Subcutaneous abdominal adipose tissue (tissue), 5 donors: ENCODE measurements around the gene CCDC3.
"Not testable (repeated sequence)": the region's sequence is repeated elsewhere in the genome, so short reads cannot be mapped to it uniquely, and the experiment has no call there.

Experiments
- H3K27ac ChIP-seq: one replicate; pipeline ENCODE4 v1.7.0; 2013; ENCODE audit warnings: low read depth, mild to moderate bottlenecking, inconsistent platforms, low read length, moderate library complexity
- H3K27me3 ChIP-seq, 5 donors: one replicate each; pipeline ENCODE4 v1.7.0; 2013; ENCODE audit warnings: low read length in 5 of 5, inconsistent platforms in 1 of 5; ENCODE audit not compliant: control insufficient read depth in 5 of 5, insufficient read depth in 4 of 5
- H3K36me3 ChIP-seq, 5 donors: one replicate each; pipeline ENCODE4 v1.7.0; 2013; ENCODE audit warnings: low read length in 5 of 5; ENCODE audit not compliant: control insufficient read depth in 5 of 5, insufficient read depth in 5 of 5
- H3K4me1 ChIP-seq, 5 donors: one replicate each; pipeline ENCODE4 v1.7.0; 2013; ENCODE audit warnings: low read length in 5 of 5, mild to moderate bottlenecking in 3 of 5, moderate library complexity in 1 of 5; ENCODE audit not compliant: control insufficient read depth in 5 of 5, insufficient read depth in 5 of 5
- H3K4me3 ChIP-seq, 5 donors: one replicate each; pipeline ENCODE4 v1.7.0; 2013; ENCODE audit warnings: low read length in 5 of 5, low read depth in 1 of 5
- H3K9ac ChIP-seq, 5 donors: one replicate each; pipeline ENCODE4 v1.7.0; 2013; ENCODE audit warnings: low read length in 5 of 5, mild to moderate bottlenecking in 4 of 5, moderate library complexity in 3 of 5
- H3K9me3 ChIP-seq, 5 donors: one replicate each; pipeline ENCODE4 v1.7.0; 2013; ENCODE audit warnings: low read length in 5 of 5; ENCODE audit not compliant: control insufficient read depth in 5 of 5
- donor health status: healthy.
- donor health status: healthy.
- donor health status: healthy.
- donor health status: healthy.
- donor health status: healthy.

Gene CCDC3

DNA sequence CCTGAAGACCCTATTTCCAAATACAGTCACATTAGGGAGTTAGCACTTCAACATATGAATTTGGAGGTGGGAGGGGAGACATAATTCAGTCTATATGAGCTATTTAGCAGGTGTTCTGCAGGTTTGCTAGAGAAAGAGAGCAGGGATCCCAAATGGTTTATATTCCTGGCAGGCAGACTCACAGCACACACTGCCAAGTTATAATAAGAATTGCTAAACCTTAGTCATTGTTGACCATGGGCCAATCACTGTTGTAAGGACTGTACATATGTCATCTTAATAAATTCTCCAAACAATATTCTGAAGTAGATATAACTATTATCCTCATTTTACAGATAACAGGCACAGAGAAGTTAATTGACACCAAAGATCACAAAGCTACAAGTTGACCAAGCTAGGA, 1.5 kb upstream of the CCDC3 start:
- Histone ChIP-seq H3K27ac (no peak overlapping the region), H3K9ac (no peak overlapping the region), H3K27me3 (peaks cover 0 to 3% (median 0%) of the 10 kb centered on the region in 5 donors), H3K36me3 (no peaks in the 10 kb centered on the region), H3K9me3 (no peaks in the 10 kb centered on the region), H3K4me3 (no peak overlapping the region), H3K4me1 (peaks cover 0 to 36% (median 20%) of the 10 kb centered on the region in 5 donors)

DNA sequence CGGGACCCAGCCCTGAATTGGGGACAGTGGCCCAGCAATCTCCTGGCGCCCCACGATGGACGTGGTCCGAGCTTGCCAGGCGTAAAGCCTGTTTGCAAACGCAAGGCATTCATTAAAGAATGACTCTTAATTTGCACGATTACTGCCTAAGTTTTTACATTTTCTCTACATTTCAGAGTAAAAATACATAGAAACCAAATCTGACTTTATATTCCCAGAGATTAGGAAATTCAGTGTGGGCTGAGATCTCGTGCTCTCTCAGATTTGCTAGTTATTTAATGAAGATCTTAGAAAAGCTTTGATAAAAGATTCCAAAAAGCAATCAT, 337 bp upstream of the CCDC3 start:
- peak overlapping the region in 4 of 5 donors; percentile 53 to 73 (median 58) for H3K4me3 ChIP-seq
- H3K36me3 ChIP-seq, result peaks cover 0 to 4% (median under 1%) of the 10 kb centered on the region in 5 donors
- H3K9ac ChIP-seq, result no peak overlapping the region
- peaks cover 0 to 3% (median 0%) of the 10 kb centered on the region in 5 donors for H3K27me3 ChIP-seq
- no peak overlapping the region for H3K27ac ChIP-seq
- peaks cover 0 to 36% (median 20%) of the 10 kb centered on the region in 5 donors for H3K4me1 ChIP-seq
- H3K9me3 ChIP-seq, result no peaks in the 10 kb centered on the region

- Histone ChIP-seq H3K27me3 (peaks cover 0 to 3% (median 0%) of the 10 kb centered on the region in 5 donors), H3K4me3 (peak overlapping the region; percentile 53 to 73 (median 63)), H3K4me1 (peaks cover 0 to 36% (median 20%) of the 10 kb centered on the region in 5 donors), H3K27ac (no peak overlapping the region), H3K36me3 (peaks cover 0 to 6% (median 2%) of the 10 kb centered on the region in 5 donors), H3K9me3 (no peaks in the 10 kb centered on the region), H3K9ac (peak overlapping the region in 1 of 5 donors; percentile 5)
These were observed 1.1 kb downstream of the CCDC3 start for GRCh38 chr10:13000431-13000830.

DNA sequence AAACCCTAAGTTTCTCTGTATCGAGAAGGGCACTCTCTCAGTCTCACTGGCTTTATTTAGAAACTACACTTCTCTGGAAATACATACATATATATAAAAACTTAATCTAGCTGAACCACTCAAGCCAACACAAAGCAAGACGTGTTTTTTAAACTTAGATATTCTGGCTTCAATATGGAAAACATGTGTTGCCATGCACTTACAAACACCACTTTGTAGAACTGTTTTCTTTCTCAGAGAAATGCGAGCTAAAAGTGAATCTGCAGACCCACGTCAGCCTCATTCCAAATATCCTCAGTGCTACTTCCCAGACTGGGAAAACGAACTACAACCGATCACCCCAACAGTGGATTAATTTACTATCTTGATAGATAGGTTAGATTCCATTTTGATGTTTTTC, 1.7 kb downstream of the CCDC3 start:
- H3K36me3 ChIP-seq, result peaks cover 0 to 6% (median 2%) of the 10 kb centered on the region in 5 donors
- peak overlapping the region in 3 of 5 donors; percentile 53 to 73 (median 63) for H3K4me3 ChIP-seq
- no peak overlapping the region for H3K27ac ChIP-seq
- peaks cover 0 to 3% (median 0%) of the 10 kb centered on the region in 5 donors for H3K27me3 ChIP-seq
- H3K4me1 ChIP-seq, result peaks cover 0 to 36% (median 20%) of the 10 kb centered on the region in 5 donors
- no peaks in the 10 kb centered on the region for H3K9me3 ChIP-seq
- H3K9ac ChIP-seq, result no peak overlapping the region

DNA sequence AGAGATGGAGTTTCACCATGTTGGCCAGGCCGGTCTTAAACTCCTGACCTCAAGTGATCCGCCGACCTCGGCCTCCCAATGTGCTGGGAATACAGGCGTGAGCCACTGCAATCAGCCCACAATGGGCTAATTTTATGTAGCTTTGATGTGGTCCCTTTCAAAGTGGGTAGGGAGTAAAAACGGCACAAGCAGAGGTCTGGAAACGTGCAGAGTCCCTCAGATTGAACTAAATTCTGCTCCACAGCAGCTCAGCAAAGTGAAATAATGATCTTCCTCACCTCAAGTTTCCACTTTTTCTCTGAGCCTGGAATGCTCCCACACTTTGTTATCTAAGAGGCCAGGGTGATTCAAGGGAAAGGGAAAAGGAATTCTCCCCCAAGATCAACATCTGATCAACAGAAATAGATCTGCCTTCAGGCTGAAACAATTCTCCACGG, 6.1 kb downstream of the CCDC3 start:
- Histone ChIP-seq H3K9me3 (no peaks in the 10 kb centered on the region), H3K4me1 (peaks cover 0 to 24% (median 21%) of the 10 kb centered on the region in 5 donors), H3K27ac (no peak overlapping the region), H3K36me3 (peaks cover 0 to 6% (median 2%) of the 10 kb centered on the region in 5 donors), H3K9ac (no peak overlapping the region), H3K27me3 (no peaks in the 10 kb centered on the region), H3K4me3 (no peak overlapping the region)

GRCh38 chr10:12993595-12993994, 7.9 kb downstream of the CCDC3 start:
- Histone ChIP-seq H3K4me3 (peak overlapping the region in 1 of 5 donors; percentile 8), H3K36me3 (peaks cover 0 to 6% (median 2%) of the 10 kb centered on the region in 5 donors), H3K4me1 (peaks cover 0 to 13% (median 11%) of the 10 kb centered on the region in 5 donors), H3K9me3 (no peaks in the 10 kb centered on the region), H3K9ac (no peak overlapping the region), H3K27ac (no peak overlapping the region), H3K27me3 (no peaks in the 10 kb centered on the region)

DNA sequence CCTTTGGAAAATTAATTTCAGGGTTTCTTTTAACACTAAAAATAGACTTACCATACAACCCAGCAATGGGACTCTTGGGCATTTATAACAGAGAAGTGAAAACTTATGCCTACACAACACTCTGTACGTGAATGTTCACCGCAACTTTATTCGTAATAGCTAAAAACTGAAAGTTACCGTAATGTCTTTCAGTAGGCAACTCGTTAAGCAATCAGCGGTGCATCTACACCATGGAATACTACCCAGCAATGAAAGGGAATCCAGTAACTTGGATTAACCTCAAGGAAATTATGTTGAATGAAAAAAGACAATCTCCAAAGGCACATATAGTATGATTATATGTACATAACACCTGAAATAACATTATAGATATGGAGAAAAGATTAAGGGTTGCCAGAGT, 16.2 kb downstream of the CCDC3 start:
- Histone ChIP-seq H3K36me3 (peaks cover 0 to 5% (median 5%) of the 10 kb centered on the region in 5 donors), H3K4me3 (no peak overlapping the region), H3K4me1 (peaks cover 0 to 7% (median 6%) of the 10 kb centered on the region in 5 donors), H3K9me3 (peaks cover 0 to 7% (median 5%) of the 10 kb centered on the region in 5 donors), H3K27me3 (no peaks in the 10 kb centered on the region), H3K27ac (no peak overlapping the region), H3K9ac (no peak overlapping the region)

DNA sequence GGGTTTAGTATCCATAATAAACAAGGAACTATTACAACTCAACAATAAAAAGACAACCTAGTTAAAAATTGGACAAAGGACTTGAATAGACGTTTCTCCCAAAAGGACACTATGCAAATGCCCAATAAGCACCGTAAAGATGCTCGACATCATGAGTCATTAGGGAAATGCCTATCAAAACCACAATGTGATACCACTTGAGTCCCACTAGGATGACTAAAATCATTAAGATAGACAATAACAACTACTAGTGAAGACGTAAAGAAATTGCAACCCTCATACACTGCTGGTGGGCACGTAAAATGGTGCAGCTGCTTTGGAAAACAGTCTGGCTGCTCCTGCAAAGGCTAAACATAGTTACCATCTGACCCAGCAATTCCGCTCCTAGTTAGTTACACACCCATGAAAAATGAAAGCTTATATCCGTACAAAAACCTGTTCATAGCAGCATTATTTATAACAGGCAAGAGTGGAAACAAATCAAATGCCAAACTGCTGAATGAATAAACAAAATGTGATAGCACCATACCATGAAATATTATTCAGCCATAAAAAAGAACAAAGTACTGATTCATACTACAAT, 17.3 kb downstream of the CCDC3 start:
- H3K4me3 ChIP-seq, result no peak overlapping the region

DNA sequence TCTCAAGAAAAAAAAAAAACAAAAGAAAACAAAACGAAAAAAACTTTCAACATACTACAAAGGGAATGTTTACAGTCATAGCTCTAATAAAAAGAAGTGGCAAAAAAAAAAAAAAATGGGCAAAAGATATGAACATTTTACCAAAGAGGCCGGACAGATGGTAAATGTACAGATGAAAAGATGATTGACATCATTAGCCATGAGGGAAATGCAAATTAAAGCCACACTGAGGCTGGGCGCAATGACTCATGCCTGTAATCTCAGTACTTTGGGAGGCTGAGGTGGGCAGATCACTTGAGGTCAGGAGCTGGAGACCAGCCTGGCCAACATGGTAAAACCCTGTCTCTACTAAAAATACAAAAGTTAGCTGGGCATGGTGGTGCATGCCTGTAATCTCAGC, 17.9 kb downstream of the CCDC3 start:
- not testable (repeated sequence) for H3K36me3 ChIP-seq, H3K27ac ChIP-seq, H3K9me3 ChIP-seq, H3K9ac ChIP-seq, H3K4me3 ChIP-seq, H3K27me3 ChIP-seq
- peaks cover 0 to 11% (median 11%) of the 10 kb centered on the region in 5 donors for H3K4me1 ChIP-seq

More for the DNA sequence above, 17.3 kb downstream of the CCDC3 start:
- Histone ChIP-seq H3K9me3 (peaks cover 0 to 7% (median 5%) of the 10 kb centered on the region in 5 donors), H3K9ac (no peak overlapping the region), H3K27ac (no peak overlapping the region), H3K36me3 (peaks cover 0 to 5% (median 5%) of the 10 kb centered on the region in 5 donors), H3K4me1 (peaks cover 0 to 11% (median 11%) of the 10 kb centered on the region in 5 donors), H3K27me3 (no peaks in the 10 kb centered on the region)

DNA sequence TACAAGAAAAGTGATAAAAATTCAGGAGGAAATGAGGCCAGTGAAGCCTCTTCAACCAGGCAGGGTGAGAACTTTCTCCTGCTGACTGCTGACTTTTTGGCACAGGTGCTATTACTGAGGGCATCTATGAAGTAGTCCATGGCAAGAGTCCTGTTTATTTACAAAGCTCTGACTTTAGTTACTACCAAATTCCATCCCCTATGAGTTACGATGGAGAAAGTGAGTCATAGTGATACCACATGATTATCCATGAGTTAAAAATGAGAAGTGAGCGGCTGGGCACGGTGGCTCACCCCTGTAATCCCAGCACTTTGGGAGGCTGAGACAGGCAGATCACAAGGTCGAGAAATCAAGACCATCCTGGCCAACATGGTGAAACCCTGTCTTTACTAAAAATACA, 19.9 kb downstream of the CCDC3 start:
- Histone ChIP-seq H3K9ac (no peak overlapping the region), H3K4me3 (no peak overlapping the region), H3K4me1 (peaks cover 0 to 11% (median 11%) of the 10 kb centered on the region in 5 donors), H3K36me3 (peaks cover 0 to 5% (median 0%) of the 10 kb centered on the region in 5 donors), H3K27me3 (no peaks in the 10 kb centered on the region), H3K27ac (no peak overlapping the region), H3K9me3 (peaks cover 0 to 7% (median 5%) of the 10 kb centered on the region in 5 donors)
